NCI-H524 (cell line): ENCODE measurements around the gene SEMA7A.
A peak's percentile ranks its signal among the peaks of the same experiment; 100 is the strongest.

ENCODE experiments used
- DNase-seq, 2 experiments: peaks; one replicate each; lab custom pipeline; 2025; lab: John Stamatoyannopoulos, UW

The SEMA7A gene

GRCh38 chr15:74430510-74430951 is 3.2 kb downstream of the SEMA7A start:
- no peak for DNase-seq

DNA sequence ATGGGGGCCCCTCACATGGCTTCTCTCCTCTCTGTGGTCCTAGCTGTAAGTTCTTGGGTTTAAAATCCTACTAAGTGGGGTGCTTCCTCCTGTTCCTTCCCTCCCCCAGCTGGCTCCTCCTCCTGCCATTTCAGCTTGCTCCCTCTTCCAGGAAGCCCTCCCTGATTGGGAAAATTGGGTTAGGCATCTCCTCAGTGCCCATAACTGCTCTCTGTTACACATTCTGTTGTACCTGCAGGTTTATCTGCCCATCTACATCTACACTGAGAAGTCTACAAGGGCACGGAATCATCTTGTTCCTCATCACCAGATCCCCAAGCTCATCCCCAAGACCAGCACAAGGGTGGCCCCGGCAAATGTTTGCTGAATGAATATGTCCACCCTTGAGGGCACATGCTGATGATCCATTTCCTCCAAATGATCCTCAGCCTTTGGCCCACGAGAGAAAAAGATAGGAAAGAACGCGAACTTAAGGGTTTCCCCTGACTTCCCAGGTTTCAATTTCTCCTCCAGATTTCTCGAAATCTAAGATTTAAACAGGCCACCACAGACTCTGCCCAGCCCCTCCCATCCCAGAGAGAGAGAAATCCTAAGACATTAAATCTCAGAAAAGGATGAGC is 3.9 kb downstream of the SEMA7A start:
- no peak for DNase-seq

DNA sequence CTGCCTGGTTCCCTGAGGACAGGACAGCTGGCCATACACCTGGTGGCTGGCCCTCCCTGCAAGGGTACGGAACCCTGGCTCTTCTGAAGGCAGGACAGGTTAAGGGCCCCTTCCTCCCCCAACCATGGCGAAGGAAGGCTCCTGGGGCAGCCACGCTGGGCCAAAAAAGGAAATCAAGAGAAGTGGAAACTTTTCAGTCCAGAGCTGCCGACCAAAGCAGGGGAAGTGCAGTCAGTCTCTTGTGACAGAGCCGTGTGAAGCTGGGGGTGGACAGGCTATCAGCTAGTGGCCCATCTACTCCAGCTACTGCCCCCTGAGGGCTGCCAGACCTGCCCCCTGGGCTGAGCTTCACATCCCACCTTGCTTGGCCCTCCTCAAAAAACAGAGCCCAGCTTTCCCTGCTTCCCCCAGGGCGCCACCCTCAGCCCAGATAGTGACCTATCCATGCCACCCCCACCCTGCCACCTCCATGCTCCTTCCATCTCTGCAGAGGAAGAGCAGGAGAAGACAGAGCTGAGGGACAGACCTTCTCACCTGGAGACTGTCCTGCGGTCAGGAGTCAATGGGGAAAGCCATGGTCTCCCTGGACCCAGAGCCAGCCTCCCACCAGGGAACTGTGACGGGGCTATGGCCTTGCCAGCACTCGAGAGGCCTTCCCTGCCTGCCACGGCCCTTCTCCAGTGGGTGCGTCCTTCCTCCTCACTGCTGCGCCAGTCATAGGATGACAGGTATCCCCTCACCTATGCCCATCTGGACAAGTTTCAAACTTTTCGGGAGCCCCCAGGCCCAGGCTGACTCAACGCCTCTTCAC is 4.6 kb downstream of the SEMA7A start:
- DNase-seq: no peak

GRCh38 chr15:74428442-74428787 is 5.3 kb downstream of the SEMA7A start:
- no peak for DNase-seq

GRCh38 chr15:74427607-74428441 is 5.9 kb downstream of the SEMA7A start:
- peak in 1 of 2 experiments; percentile 15 for DNase-seq

GRCh38 chr15:74426404-74427281 is 7.1 kb downstream of the SEMA7A start:
- DNase-seq: no peak

DNA sequence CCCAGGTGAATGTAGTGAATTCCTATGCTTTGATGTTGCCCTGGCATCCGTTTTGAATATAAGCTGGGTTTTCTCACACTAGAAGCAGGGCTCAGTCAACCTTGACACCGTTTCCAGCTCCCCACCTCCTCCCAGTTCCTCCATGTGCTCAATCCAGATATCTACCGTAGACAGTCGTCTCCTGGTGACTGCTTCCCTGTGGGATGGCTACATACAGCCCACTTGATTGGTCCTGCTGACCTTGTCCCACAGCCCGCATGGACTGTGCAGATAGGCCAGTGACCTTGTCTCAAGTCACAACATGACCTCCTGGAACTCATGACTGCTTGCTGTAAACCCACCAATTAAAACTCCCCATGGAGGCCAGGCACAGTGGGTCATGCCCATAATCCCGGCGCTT is 8.1 kb downstream of the SEMA7A start:
- DNase-seq: no peak

DNA sequence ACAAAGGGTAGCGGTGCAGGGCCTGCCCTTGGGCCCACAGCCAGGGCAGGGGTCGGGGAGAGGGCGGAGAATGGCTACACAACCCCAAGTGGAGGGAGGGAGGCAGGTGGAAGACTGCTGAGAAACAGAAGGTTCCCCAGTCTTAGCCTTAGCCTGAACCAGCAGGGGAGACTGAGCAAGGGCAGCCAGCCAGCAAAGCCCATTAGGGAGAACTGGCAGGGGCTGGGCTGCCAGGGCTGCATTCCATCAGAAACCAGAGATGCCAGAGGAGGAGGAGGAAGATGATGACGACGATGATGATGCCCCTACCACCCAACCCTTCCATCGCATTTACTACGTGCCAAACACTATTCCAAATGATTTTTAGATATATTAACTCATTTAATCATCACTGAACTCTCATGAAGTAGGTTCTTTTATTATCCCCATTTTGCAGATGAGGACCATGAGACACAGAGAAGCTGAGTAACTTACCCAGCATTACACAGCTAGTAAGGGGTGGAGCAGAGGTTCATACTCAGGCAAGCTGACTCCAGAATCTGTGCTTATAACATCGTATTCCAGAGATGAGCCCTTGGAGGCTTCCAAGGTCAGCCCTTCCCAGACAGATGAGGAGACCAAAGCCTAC is 8.7 kb downstream of the SEMA7A start:
- no peak for DNase-seq

GRCh38 chr15:74423431-74424257 is 10.1 kb downstream of the SEMA7A start:
- DNase-seq: no peak

DNA sequence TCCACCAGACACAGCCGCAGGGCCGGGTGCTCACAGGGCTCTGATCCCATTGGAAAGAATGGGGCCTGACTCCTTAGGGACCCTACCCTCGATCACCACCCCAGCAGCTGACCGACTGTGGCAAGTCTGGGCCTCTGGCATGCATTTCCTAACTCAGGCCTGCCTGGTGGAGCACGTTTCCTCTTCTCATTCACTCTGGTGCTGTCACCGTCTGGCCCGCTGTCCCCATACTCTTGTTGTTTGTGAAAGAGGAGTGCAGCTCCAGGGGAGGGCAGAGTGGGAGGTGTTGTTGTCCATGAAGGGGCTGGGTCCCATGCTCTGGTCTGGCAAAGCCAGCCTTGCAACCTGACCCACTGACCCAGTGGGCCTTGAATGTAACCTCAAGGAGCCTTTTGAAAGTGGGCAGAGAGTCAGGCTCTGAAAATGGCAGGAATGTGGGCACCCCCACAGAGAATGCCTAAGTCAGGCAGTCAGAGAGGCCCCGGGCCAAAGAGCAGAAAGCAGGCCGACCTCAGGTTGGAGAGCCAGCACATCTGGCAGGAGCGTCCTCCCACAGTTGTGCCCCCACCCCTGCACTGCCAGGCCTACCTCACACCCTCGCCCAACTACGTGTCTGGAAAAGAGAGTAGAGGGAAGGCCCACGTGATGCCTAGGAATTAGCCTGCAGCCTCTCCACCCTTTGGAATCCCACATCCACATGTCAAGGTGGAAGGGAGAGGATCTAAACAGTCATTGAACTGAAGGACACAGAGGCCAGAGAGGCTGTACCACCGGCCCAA is 10.9 kb downstream of the SEMA7A start:
- DNase-seq: no peak

DNA sequence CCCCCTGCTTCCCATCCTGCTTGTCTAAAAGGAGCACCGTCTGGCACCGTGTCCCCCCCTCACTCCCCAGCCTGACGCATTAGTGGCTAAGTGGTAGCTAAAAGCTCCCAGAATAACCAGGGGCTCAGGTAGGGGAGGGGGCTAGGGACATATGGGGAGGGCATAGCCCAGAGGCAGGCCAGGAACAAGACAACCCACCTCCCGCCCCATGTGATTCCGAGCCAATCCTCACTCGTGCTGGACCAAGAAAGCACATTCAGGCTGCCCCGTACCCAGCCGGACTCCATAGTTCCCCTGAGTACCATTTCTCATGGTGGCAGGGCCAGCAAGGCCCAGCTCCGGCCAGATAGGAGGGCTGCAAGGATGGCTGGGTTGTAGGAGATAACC is 11.5 kb downstream of the SEMA7A start:
- DNase-seq: peak; percentile 12 to 53

- DNase-seq: no peak
These were observed 12.2 kb downstream of the SEMA7A start for GRCh38 chr15:74421302-74422245.

GRCh38 chr15:74420193-74420905 is 13.4 kb downstream of the SEMA7A start:
- DNase-seq: no peak

- no peak for DNase-seq
These were observed 14.3 kb downstream of the SEMA7A start for GRCh38 chr15:74419432-74419831.

DNA sequence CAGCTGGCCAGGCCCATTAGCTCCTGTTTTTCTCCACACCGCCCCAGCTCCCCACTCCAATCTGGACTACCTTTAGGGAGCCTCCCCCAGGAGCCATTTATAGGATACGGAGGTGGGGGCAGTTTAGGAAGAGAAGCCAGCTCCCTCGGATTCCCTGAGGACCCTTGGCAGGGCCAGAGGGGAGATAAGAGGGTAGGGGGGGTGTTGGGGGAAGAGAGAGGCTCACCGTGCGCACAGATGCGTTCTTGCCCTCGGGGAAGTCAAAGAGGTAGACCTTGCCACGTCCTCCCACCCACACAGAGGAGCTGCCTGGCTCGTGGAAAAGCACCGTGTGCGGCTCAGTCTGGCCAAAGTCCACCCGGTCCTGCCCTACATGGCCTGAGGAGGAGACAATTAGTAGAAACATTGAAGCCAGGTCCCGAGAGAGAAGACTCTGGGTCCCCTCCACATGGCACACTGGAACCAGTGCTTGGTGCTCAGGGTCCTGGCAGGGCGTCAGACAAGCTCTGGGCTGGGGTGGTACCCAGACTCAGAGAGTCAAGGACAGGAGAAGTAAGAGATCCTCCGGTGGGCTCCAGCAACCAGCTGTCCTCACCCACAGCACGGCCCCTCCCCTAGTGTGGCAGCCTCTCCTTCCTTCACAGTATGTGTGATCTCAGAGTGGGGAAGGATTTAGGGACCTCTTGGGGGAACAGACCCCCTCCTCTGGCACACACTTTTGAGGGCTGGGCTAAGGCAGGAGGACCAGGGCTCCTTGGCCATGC is 15.0 kb downstream of the SEMA7A start:
- no peak for DNase-seq

- no peak for DNase-seq
These were observed 16.1 kb downstream of the SEMA7A start for GRCh38 chr15:74417670-74418069.

DNA sequence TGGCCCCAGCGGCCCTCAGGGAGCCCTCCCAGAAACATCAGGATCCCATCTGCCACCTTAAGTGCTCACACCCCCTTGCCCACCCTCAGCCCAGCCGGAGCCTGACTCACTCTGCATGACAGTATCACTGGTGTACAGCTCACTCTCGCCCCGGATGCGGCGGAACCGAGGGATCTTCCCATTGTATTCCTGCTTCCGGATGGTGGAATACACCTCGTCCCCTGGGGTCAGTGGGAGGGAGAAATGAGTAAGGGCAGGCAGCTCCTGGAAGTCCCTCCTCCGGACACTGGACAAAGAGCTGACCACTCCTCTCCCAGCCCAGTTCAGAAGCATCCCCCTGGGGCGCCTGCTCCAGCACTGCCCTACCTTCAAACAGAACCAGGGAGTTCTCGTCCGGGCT is 16.5 kb downstream of the SEMA7A start:
- DNase-seq: no peak
